ENCODE data around the gene SLC7A6.
A peak's percentile ranks its signal among the peaks of the same experiment; 100 is the strongest.

The SLC7A6 gene

GRCh38 chr16:68257906-68258800 is 6.2 kb upstream of the SLC7A6 start:
- DNase-seq, result peak; percentile 69

GRCh38 chr16:68259007-68259825 is 5.1 kb upstream of the SLC7A6 start:
- no peak for DNase-seq

GRCh38 chr16:68263559-68264127 is 683 bp upstream of the SLC7A6 start:
- DNase-seq, result no peak

GRCh38 chr16:68265078-68265920 is 973 bp downstream of the SLC7A6 start:
- peak; percentile 84 for DNase-seq

GRCh38 chr16:68267612-68268405 is 3.5 kb downstream of the SLC7A6 start:
- no peak for DNase-seq

- no peak for DNase-seq
These were observed 5.5 kb downstream of the SLC7A6 start for GRCh38 chr16:68269793-68270192.

- DNase-seq, result no peak
These were observed 6.0 kb downstream of the SLC7A6 start for GRCh38 chr16:68270353-68270752.

GRCh38 chr16:68272507-68273209 is 8.3 kb downstream of the SLC7A6 start:
- DNase-seq, result peak; percentile 92

GRCh38 chr16:68273459-68273858 is 9.1 kb downstream of the SLC7A6 start:
- no peak for DNase-seq

GRCh38 chr16:68273896-68274295 is 9.6 kb downstream of the SLC7A6 start:
- no peak for DNase-seq

- no peak for DNase-seq
These were observed 10.1 kb downstream of the SLC7A6 start for GRCh38 chr16:68274441-68274840.

GRCh38 chr16:68275611-68276191 is 11.4 kb downstream of the SLC7A6 start:
- no peak for DNase-seq

- DNase-seq, result no peak
These were observed 11.9 kb downstream of the SLC7A6 start for GRCh38 chr16:68276223-68276622.

- DNase-seq, result no peak
These were observed 15.6 kb downstream of the SLC7A6 start for GRCh38 chr16:68279726-68280558.

- no peak for DNase-seq
These were observed 17.2 kb downstream of the SLC7A6 start for GRCh38 chr16:68281368-68282063.

GRCh38 chr16:68282064-68282452 is 17.7 kb downstream of the SLC7A6 start:
- no peak for DNase-seq

GRCh38 chr16:68283346-68283745 is 19.0 kb downstream of the SLC7A6 start:
- peak; percentile 56 for DNase-seq

- peak; percentile 56 for DNase-seq
These were observed 19.7 kb downstream of the SLC7A6 start for GRCh38 chr16:68283801-68284598.

Measured in RPMI8226 (cell line).